ENCODE results near the gene CD2AP.
"Not testable (repeated sequence)": the region's sequence is repeated elsewhere in the genome, so short reads cannot be mapped to it uniquely, and the experiment has no call there.

Gene CD2AP

GRCh38 chr6:47563162-47563561 is 85.6 kb downstream of the CD2AP start:
- H3K27me3 ChIP-seq (ENCODE audit: control insufficient read depth, insufficient read depth, low read length) = no peaks in the 10 kb centered on the region
- H3K27ac ChIP-seq (ENCODE audit: low read depth, low read length) = no peak overlapping the region
- no peaks in the 10 kb centered on the region for H3K4me1 ChIP-seq (ENCODE audit: control insufficient read depth, insufficient read depth, low read length)
- H3K36me3 ChIP-seq (ENCODE audit: control insufficient read depth, insufficient read depth, low read length) = no peaks in the 10 kb centered on the region
- no peak overlapping the region for H3K9ac ChIP-seq (ENCODE audit: low read length)
- no peak overlapping the region for H3K4me3 ChIP-seq (ENCODE audit: low read length)

- H3K27me3 ChIP-seq (ENCODE audit: control insufficient read depth, insufficient read depth, low read length); H3K36me3 ChIP-seq (ENCODE audit: control insufficient read depth, insufficient read depth, low read length); H3K9ac ChIP-seq (ENCODE audit: low read length); H3K4me3 ChIP-seq (ENCODE audit: low read length); H3K4me1 ChIP-seq (ENCODE audit: control insufficient read depth, insufficient read depth, low read length); H3K27ac ChIP-seq (ENCODE audit: low read depth, low read length): not testable (repeated sequence)
Observed at GRCh38 chr6:47566602-47567001, 89.0 kb downstream of the CD2AP start.

- no peak overlapping the region for H3K9ac ChIP-seq (ENCODE audit: low read length)
- H3K36me3 ChIP-seq (ENCODE audit: control insufficient read depth, insufficient read depth, low read length) = no peaks in the 10 kb centered on the region
- no peak overlapping the region for H3K4me3 ChIP-seq (ENCODE audit: low read length)
- H3K27me3 ChIP-seq (ENCODE audit: control insufficient read depth, insufficient read depth, low read length) = no peaks in the 10 kb centered on the region
- no peak overlapping the region for H3K27ac ChIP-seq (ENCODE audit: low read depth, low read length)
- no peaks in the 10 kb centered on the region for H3K4me1 ChIP-seq (ENCODE audit: control insufficient read depth, insufficient read depth, low read length)
Observed at GRCh38 chr6:47567586-47567985, 90.0 kb downstream of the CD2AP start.

GRCh38 chr6:47571488-47571887 is 93.9 kb downstream of the CD2AP start:
- no peaks in the 10 kb centered on the region for H3K27me3 ChIP-seq (ENCODE audit: control insufficient read depth, insufficient read depth, low read length)
- no peak overlapping the region for H3K27ac ChIP-seq (ENCODE audit: low read depth, low read length)
- H3K9ac ChIP-seq (ENCODE audit: low read length) = no peak overlapping the region
- no peak overlapping the region for H3K4me3 ChIP-seq (ENCODE audit: low read length)
- H3K4me1 ChIP-seq (ENCODE audit: control insufficient read depth, insufficient read depth, low read length) = no peaks in the 10 kb centered on the region
- no peaks in the 10 kb centered on the region for H3K36me3 ChIP-seq (ENCODE audit: control insufficient read depth, insufficient read depth, low read length)

GRCh38 chr6:47573109-47573508 is 95.5 kb downstream of the CD2AP start:
- Histone ChIP-seq H3K9ac (ENCODE audit: low read length) (no peak overlapping the region), H3K4me3 (ENCODE audit: low read length) (no peak overlapping the region), H3K27ac (ENCODE audit: low read depth, low read length) (no peak overlapping the region), H3K36me3 (ENCODE audit: control insufficient read depth, insufficient read depth, low read length) (no peaks in the 10 kb centered on the region), H3K4me1 (ENCODE audit: control insufficient read depth, insufficient read depth, low read length) (no peaks in the 10 kb centered on the region), H3K27me3 (ENCODE audit: control insufficient read depth, insufficient read depth, low read length) (no peaks in the 10 kb centered on the region)

- H3K27me3 ChIP-seq (ENCODE audit: control insufficient read depth, insufficient read depth, low read length) = no peaks in the 10 kb centered on the region
- H3K9ac ChIP-seq (ENCODE audit: low read length) = no peak overlapping the region
- H3K4me3 ChIP-seq (ENCODE audit: low read length) = no peak overlapping the region
- no peaks in the 10 kb centered on the region for H3K4me1 ChIP-seq (ENCODE audit: control insufficient read depth, insufficient read depth, low read length)
- H3K36me3 ChIP-seq (ENCODE audit: control insufficient read depth, insufficient read depth, low read length) = no peaks in the 10 kb centered on the region
- H3K27ac ChIP-seq (ENCODE audit: low read depth, low read length) = no peak overlapping the region
Observed at GRCh38 chr6:47574789-47575188, 97.2 kb downstream of the CD2AP start.

GRCh38 chr6:47579040-47579439 is 101.5 kb downstream of the CD2AP start:
- Histone ChIP-seq H3K27me3 (ENCODE audit: control insufficient read depth, insufficient read depth, low read length) (no peaks in the 10 kb centered on the region), H3K4me3 (ENCODE audit: low read length) (no peak overlapping the region), H3K27ac (ENCODE audit: low read depth, low read length) (no peak overlapping the region), H3K4me1 (ENCODE audit: control insufficient read depth, insufficient read depth, low read length) (no peaks in the 10 kb centered on the region), H3K9ac (ENCODE audit: low read length) (no peak overlapping the region), H3K36me3 (ENCODE audit: control insufficient read depth, insufficient read depth, low read length) (no peaks in the 10 kb centered on the region)

- no peak overlapping the region for H3K4me3 ChIP-seq (ENCODE audit: low read length)
- no peaks in the 10 kb centered on the region for H3K4me1 ChIP-seq (ENCODE audit: control insufficient read depth, insufficient read depth, low read length)
- H3K36me3 ChIP-seq (ENCODE audit: control insufficient read depth, insufficient read depth, low read length) = no peaks in the 10 kb centered on the region
- H3K27ac ChIP-seq (ENCODE audit: low read depth, low read length) = no peak overlapping the region
- H3K9ac ChIP-seq (ENCODE audit: low read length) = no peak overlapping the region
- no peaks in the 10 kb centered on the region for H3K27me3 ChIP-seq (ENCODE audit: control insufficient read depth, insufficient read depth, low read length)
Observed at GRCh38 chr6:47581591-47581990, 104.0 kb downstream of the CD2AP start.

- no peak overlapping the region for H3K4me3 ChIP-seq (ENCODE audit: low read length)
- no peak overlapping the region for H3K9ac ChIP-seq (ENCODE audit: low read length)
- H3K36me3 ChIP-seq (ENCODE audit: control insufficient read depth, insufficient read depth, low read length) = no peaks in the 10 kb centered on the region
- no peak overlapping the region for H3K27ac ChIP-seq (ENCODE audit: low read depth, low read length)
- H3K27me3 ChIP-seq (ENCODE audit: control insufficient read depth, insufficient read depth, low read length) = no peaks in the 10 kb centered on the region
- no peaks in the 10 kb centered on the region for H3K4me1 ChIP-seq (ENCODE audit: control insufficient read depth, insufficient read depth, low read length)
Observed at GRCh38 chr6:47587493-47587892, 109.9 kb downstream of the CD2AP start.

GRCh38 chr6:47592131-47592840 is 114.7 kb downstream of the CD2AP start:
- no peak overlapping the region for H3K27ac ChIP-seq (ENCODE audit: low read depth, low read length)
- H3K36me3 ChIP-seq (ENCODE audit: control insufficient read depth, insufficient read depth, low read length) = peaks cover 5% of the 10 kb centered on the region
- H3K27me3 ChIP-seq (ENCODE audit: control insufficient read depth, insufficient read depth, low read length) = no peaks in the 10 kb centered on the region
- H3K9ac ChIP-seq (ENCODE audit: low read length) = no peak overlapping the region
- H3K4me1 ChIP-seq (ENCODE audit: control insufficient read depth, insufficient read depth, low read length) = no peaks in the 10 kb centered on the region
- no peak overlapping the region for H3K4me3 ChIP-seq (ENCODE audit: low read length)

- Histone ChIP-seq H3K36me3 (ENCODE audit: control insufficient read depth, insufficient read depth, low read length) (peaks cover 10% of the 10 kb centered on the region), H3K4me1 (ENCODE audit: control insufficient read depth, insufficient read depth, low read length) (no peaks in the 10 kb centered on the region), H3K27ac (ENCODE audit: low read depth, low read length) (no peak overlapping the region), H3K27me3 (ENCODE audit: control insufficient read depth, insufficient read depth, low read length) (no peaks in the 10 kb centered on the region), H3K9ac (ENCODE audit: low read length) (no peak overlapping the region), H3K4me3 (ENCODE audit: low read length) (no peak overlapping the region)
Observed at GRCh38 chr6:47593979-47594378, 116.4 kb downstream of the CD2AP start.

- H3K36me3 ChIP-seq (ENCODE audit: control insufficient read depth, insufficient read depth, low read length) = peaks cover 10% of the 10 kb centered on the region
- H3K4me1 ChIP-seq (ENCODE audit: control insufficient read depth, insufficient read depth, low read length) = no peaks in the 10 kb centered on the region
- H3K4me3 ChIP-seq (ENCODE audit: low read length) = no peak overlapping the region
- H3K9ac ChIP-seq (ENCODE audit: low read length) = no peak overlapping the region
- H3K27ac ChIP-seq (ENCODE audit: low read depth, low read length) = no peak overlapping the region
- H3K27me3 ChIP-seq (ENCODE audit: control insufficient read depth, insufficient read depth, low read length) = no peaks in the 10 kb centered on the region
Observed at GRCh38 chr6:47595785-47596184, 118.2 kb downstream of the CD2AP start.

- H3K4me1 ChIP-seq (ENCODE audit: control insufficient read depth, insufficient read depth, low read length) = no peaks in the 10 kb centered on the region
- no peaks in the 10 kb centered on the region for H3K27me3 ChIP-seq (ENCODE audit: control insufficient read depth, insufficient read depth, low read length)
- H3K27ac ChIP-seq (ENCODE audit: low read depth, low read length) = no peak overlapping the region
- H3K9ac ChIP-seq (ENCODE audit: low read length) = no peak overlapping the region
- peaks cover 10% of the 10 kb centered on the region for H3K36me3 ChIP-seq (ENCODE audit: control insufficient read depth, insufficient read depth, low read length)
- no peak overlapping the region for H3K4me3 ChIP-seq (ENCODE audit: low read length)
Observed at GRCh38 chr6:47598367-47598766, 120.8 kb downstream of the CD2AP start.

Data from rectal smooth muscle tissue (tissue), 1 donor.